GM12801 (cell line): ENCODE results near the gene PLA2G2A.

Source experiments
- TF ChIP-seq, protein P1 (sequence below): IDR thresholded peaks from one replicate; pipeline ENCODE4 v1.5.1; 2011; ENCODE audit warnings: control low read depth; ENCODE audit not compliant: insufficient read length; ENCODE audit errors: extremely low read depth

The PLA2G2A gene

DNA sequence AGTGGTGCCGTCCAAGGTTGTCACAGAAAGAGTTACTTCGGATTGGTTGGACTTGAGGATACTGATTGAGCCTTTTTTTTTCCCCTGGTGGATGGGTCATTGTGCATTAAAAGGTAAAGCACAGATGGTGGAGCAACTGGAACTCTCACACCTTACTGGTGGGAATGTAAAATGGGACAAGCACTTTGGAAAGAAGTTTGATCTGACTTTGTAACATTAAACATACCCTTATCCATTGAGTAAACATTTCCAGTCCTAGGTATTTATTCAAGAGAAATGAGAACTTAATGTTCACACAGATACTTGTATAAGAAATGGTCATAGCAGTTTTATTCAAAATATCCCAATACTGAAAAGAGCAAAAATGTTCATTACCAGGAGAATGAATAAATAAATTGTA lies 14.9 kb downstream of the PLA2G2A start:
- TF ChIP-seq, protein P1, sequence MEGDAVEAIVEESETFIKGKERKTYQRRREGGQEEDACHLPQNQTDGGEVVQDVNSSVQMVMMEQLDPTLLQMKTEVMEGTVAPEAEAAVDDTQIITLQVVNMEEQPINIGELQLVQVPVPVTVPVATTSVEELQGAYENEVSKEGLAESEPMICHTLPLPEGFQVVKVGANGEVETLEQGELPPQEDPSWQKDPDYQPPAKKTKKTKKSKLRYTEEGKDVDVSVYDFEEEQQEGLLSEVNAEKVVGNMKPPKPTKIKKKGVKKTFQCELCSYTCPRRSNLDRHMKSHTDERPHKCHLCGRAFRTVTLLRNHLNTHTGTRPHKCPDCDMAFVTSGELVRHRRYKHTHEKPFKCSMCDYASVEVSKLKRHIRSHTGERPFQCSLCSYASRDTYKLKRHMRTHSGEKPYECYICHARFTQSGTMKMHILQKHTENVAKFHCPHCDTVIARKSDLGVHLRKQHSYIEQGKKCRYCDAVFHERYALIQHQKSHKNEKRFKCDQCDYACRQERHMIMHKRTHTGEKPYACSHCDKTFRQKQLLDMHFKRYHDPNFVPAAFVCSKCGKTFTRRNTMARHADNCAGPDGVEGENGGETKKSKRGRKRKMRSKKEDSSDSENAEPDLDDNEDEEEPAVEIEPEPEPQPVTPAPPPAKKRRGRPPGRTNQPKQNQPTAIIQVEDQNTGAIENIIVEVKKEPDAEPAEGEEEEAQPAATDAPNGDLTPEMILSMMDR: no peak

DNA sequence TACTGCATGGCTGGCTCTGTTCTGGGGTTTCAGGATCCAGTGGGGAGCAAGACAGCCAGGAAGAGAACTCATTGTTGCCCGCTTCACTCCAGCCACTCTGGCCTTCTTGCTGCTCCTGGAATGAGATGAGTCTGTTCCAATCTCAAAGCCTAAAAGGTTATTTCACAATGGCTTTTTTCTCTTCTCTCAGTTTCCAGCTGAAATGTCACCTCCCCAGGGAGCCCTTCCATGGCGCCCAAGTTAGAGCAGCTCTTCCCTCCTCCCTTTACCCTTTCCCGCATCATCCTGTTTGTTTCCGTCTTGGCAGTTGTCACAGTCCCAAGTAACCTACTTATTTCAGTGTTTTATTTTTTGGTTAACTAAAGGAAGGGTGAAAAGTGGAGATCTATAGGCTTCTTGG lies 15.8 kb downstream of the PLA2G2A start:
- TF ChIP-seq, protein P1: no peak

DNA sequence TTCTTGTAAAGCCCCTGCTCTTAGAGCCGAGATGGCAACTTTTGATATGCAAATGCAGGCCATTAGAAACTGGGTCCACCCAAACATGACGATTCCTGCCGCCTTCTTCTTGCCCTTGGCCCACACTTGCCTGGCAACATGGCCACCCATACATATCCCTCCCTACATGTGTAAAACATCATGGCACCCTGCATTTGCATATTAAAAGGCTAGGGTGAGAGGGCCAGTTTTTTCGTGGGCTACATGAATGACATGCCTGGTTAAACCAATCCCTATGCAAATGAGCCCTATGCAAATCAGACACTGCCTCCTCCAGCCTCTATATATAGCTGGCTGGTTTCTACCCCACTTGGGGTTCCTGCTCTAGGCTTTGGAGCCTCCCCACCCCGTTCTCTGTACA lies 18.8 kb downstream of the PLA2G2A start:
- TF ChIP-seq, protein P1: no peak

DNA sequence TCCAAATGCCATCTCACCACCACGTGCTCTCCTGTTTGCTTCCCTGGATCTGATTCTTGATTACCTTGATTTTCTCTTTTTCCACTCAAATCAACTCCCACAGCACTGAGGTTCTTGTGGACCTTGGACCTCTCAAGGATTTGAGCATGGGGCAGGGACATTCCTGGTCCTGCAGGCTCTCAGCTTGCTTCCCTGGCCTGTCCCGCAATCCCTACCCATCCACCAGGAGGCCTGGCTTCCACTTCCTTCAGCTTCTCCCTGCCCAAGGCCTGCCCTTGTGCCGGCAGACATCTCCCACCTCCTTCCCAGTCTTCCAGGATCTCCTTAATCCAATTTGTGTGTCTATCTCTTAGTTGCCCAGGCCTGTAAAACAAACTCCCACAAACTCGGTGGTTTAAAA lies 21.6 kb downstream of the PLA2G2A start:
- TF ChIP-seq, protein P1: no peak

DNA sequence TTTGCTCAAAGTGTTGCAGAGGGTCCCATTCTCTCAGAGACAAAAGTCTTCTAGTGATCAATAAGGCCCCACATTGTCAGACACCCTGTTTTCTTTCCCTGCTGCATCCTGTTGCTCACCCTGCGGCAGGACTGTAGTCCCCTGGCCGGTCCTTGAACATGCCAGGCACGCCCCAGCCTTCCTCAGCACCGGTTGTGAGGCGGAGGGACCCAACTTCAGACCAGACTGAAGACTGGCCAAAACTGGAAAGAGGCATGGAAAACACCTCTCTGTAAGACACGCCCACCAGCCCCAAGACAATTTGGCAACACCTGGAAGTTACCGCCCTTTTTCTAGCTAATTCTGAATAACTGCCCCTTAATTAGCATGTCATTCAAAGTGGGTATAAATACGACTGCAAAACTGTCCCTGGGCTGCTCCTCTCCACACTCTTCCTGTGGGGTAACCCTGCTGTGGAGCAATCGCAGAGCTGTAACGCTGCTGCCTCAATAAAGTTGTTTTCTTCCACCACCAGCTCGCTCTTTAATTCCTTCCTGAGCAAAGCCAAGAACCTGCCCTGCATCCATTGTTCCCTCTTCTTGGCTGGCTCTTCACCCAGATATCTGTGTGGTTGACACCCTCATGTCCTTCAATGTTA lies 23.8 kb downstream of the PLA2G2A start:
- TF ChIP-seq, protein P1: no peak

DNA sequence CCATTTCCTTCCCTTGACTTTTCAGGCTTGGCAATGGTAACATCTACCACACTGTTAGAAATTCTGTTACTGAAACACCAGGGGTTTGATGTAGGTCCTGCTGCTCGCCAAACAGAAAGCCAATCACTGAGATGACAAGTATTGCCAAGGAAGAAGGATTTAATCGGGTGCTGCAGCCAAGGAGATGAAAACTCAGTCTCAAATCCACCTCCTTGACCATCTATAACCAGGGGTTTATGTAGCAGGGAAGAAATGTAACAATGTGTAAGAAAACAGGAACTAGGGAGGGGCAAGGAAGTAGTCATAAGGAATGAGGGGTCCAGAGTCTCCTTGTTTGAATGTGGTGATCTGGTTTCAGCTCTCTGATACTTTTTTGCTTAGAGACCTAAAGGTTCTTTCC lies 25.4 kb downstream of the PLA2G2A start:
- TF ChIP-seq, protein P1: no peak

DNA sequence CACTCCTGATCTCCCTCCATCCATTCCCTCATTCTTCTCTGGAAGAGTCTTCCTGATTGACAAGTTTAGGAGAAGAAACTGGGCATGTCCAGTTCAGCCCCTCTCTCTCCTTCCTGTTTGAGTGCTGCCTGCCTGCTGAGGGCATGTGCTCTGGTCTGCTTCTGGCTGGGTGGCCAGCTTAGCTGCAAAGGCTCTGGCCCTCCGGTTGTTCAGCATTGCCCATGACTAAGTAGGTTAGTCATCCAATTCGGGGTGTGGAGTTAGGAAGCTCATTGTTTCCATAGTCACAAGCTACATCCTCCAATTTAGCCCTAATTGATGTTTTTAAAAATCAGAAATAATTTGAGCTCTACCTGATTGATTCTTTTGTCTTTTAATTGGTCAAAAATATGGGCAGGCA lies 30.4 kb downstream of the PLA2G2A start:
- TF ChIP-seq, protein P1: no peak
